ELR (cell line): Measurements from ENCODE around the gene GALC.
A peak's percentile ranks its signal among the peaks of the same experiment; 100 is the strongest.
"Not testable (repeated sequence)": the region's sequence is repeated elsewhere in the genome, so short reads cannot be mapped to it uniquely, and the experiment has no call there.

Experiments
- DNase-seq: peaks from one replicate; pipeline ENCODE4 v3.0.0-alpha.2; 2015; ENCODE audit warnings: low read depth

GALC gene

DNA sequence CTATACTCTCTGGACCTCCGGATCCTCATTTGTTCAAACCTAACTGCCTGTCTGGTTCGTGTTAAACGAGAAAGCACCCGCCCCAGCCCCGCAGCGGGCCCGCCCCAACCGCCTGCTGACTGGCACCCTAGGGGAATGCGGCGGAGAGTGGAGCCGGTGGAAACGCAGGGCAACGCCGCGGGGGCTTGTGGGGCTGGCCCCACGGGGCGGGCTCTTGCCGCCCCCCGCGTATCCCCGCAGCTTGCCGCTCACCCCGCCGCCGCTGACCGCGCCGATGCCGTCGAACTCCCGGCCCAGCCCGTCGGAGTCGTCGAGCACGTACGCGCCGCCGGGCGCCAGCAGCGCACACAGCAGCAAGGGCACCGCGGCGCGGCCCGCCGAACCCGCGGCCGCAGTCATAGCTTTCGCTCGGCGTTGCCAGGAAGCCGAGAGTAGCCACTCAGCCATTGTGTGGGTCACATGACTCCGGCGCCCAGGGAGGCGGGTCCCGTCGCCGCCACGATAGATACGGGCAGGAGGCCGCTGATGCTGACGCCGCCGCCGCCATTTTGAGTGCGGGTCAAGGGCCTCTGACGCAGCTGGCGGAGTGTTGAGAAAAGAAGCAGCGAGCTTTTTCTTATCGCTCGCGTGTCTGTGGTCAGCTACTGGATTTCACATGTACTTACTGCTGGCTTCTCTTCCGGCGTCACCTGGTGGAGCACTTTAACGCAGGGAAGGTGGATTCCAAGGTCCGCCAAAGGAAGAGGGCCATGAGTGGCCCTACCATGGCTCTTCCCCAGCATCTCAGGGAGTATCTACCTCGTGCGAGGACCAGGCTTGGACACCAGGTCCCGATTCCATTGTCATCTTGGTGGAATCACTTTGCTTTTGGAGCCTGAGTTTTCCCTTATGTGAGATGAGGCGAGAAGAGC, at the start of gene GALC:
TSS of gene GALC (minus strand) at position 465 of the 911 bp plus-strand sequence. CDS start at position 447, 18 bp downstream.
- peak; percentile 87 for DNase-seq

DNA sequence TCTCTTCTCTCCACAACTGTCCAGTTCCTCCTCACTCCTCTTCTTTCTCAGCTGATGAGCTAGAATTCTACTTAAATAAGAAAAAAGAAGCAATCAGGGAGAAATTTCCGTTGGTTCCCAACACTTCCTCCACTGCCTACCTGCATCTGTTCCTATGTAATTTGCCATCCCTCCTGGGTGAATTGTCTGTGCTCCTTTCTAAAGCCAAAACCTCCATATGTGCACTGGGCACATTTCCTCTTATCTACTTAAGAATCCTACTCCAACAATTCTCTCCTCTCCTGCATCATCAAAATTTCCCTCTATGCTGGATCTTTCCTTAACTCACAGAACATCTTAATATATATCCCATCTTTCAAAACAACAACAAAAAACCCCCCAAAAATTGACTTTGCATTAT, 47.2 kb upstream of the GALC start:
- DNase-seq = no peak

DNA sequence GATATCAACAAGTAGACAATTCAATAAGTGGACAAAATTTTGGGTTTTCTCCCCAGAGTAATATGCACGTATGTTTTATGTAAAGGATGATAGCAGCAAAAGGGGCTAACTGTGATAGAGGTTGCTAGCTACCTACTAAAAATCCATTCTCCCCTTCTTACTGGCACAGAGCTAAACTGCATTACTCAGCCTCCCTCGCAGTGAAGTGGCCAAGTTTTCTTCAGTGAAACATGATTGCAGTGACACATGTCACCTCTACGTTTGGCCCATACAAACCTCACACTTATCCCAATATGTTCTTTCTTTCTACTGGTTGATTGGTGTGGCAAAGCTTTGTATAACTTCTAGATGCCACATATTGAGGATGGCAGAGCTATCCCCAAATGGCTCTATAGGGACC, 46.2 kb upstream of the GALC start:
- DNase-seq = no peak

DNA sequence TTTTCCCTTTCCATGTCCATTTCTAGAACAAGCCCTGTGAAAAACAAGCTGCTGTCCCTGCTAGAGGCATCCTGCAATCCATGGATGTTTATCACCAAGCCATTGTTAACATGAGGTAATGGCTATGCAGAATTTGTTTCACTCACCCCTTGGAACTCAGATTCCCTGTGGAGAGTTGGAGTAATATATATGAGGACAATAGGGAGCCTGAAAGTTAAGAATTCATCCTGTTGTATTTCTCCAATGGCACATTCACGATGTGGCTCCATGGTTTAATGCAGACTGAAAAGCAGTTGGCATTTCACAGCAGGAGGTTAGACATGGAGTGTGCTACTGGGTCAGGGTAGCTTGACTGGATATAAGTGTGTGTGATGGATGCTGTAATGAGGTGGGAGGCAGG, 44.3 kb upstream of the GALC start:
- DNase-seq = no peak

DNA sequence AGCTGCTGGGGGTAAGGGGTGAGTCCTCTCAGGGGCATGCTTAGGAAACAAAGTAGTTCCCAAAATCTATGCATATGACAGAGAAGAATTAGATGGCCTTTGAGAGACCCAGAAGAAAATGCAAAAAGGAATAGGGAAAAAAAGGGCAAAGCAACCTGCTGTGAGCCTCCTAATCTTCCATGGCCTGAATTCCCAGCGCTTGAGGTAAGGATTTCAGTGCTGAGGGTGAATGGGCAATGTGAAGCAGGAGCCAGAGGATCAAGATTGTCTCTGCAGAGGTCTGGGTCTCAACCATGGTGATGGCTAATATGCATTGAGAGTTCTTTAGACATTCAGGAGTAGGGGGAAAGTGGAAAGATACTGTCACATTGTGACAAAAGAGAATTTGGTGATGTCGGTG, 43.4 kb upstream of the GALC start:
- DNase-seq = no peak

DNA sequence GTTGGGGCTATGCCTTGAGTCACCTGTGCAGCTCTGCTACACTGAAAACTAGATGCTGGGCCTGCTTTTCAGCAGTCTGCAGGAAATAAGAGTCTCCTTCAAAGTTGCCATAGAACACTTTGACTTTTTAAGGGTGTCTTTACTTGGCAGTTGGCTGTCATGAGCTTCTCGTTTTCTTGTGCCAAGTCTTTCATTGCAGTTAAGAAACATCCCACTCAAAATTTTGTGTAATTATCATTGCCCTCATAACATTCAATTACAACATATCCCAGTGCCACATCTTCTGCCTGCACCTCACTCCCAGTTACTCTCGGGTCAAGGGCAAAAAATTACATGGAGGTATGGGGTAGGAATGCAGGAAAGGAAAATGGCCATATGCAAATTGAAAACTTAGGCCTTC, 41.1 kb upstream of the GALC start:
- DNase-seq = no peak

DNA sequence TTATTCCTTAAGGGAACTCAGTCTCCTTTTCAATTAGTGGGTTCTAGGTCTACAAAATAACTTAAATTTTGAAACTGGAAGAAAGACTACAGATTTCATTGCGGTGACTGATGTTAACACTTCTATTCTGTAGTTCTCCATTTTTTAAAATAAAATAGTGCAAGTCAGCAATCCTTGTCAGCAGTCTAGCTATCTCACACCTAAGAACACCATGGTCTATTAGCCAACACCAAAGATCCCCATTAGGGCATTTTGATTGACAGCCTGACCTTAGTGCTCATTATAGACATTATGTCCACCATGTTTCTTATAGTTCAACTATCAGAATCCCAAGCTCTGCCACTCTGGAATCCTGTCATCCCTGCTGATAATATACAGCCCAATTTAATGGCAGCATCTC, 39.4 kb upstream of the GALC start:
- DNase-seq = no peak

DNA sequence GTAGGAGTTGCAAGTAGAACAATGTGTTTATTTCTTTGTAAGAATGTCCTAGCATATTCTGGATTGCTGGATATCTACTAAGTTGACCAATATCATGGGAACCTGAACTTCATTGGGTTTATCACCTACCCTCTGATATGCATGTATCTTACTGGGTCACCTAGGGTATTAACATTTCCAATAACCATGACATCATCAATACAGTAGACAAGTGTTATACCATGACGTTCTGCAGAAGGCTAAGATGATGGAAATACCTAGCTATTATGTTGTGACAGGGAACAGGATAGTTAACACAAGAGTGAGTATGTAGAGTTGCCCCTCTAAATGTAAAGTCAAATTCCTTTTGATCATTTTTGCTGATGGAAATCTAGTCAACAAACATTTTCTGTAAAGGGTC, 37.9 kb upstream of the GALC start:
- no peak for DNase-seq

DNA sequence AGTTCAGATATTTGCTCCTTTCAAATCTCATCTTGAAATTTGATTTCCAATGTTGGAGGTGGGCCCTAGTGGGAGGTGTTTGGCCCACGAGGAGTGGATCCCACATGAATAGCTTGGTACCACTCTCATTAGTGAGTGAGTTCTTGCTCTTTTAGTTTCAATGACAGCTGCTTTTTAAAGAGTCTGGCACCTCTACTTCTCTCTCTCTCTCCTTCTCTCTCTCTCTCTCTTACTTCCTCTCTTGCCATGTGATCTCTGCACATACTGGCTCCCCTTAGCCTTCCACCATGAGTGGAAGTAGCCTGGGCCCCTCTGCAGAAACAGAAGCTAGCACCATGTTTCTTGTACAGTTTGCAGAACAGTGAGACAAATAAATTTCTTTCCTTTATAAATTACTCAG, 37.1 kb upstream of the GALC start:
- no peak for DNase-seq

DNA sequence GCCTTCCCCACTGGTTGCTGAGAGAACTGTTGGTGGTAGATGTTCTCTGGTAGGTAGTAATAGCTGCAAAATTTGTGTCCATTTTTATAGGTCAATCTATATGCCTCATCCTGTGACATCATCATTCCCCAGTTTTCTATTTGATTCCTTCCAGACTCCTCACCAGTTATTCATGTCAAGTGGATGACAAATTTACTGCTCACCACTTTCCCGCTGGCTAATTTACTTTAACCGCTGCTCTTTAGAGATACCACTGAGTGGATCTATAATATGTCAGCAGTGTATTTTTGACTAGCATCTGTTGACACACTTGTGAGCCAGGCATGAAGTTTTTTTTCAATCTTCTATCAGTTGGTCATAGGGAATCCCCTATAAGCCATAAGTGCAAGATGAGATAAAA, 36.5 kb upstream of the GALC start:
- no peak for DNase-seq

DNA sequence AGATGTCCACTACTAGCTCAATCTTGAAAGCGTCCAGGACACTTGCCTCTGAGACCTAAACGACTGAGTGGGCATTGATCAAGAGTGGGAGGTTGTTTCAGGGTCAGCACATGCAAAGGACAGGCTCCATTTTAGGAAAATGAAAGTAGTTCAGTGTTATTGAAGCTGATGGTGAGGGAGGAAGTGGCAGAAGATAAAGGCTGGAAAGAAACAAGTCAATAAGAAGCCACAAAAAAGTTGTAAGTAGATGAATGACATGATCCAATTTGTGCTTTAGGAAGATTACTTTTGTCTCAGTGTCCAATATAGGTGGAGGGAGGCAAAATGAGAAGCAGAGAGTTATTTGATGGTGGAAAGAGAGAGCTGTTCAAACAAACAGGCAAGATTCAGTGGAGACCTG, 33.9 kb upstream of the GALC start:
- DNase-seq = no peak

DNA sequence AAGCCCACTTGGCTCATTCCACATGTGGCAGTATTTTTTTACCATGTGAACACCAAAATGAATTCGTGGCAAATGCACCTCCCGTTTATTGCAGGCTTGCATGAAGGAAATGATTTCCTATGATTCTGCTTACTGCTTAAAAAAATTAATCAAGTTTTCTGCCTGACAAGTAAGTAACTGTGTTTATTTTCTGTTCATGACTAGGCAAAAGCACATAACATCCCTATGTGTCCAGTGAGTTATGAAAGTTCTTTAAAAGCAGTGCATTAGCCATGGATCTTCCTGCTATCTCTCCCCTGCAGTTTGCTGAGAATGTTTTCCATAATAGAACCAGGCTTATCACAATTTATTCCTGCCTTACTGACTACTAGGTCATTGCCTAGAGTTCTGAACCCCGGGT, 32.3 kb upstream of the GALC start:
- DNase-seq = no peak

DNA sequence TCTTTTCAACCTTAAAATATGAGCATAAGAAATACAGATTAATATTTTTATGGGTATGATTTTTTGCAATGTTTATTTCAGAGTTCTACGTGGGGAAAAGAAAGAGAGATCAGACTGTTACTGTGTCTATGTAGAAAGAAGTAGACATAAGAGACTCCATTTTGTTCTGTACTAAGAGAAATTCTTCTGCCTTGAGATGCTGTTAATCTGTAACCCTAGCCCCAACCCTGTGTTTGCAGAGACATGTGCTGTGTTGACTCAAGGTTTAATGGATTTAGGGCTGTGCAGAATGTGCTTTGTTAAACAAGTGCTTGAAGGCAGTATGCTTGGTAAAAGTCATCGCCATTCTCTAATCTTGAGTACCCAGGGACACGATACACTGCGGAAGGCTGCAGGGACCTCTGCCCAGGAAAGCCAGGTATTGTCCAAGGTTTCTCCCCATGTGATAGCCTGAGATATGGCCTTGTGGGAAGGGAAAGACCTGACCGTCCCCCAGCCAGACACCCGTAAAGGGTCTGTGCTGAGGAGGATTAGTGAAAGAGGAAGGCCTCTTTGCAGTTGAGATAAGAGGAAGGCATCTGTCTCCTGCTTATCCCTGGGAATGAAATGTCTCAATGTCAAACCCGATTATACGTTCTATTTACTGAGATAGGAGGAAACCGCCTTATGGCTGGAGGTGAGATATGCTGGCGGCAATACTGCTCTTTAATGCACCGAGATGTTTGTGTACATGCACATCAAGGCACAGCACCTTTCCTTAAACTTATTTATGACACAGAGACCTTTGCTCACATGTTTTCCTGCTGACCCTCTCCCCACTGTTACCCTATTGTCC, 31.5 kb upstream of the GALC start:
- not testable (repeated sequence) for DNase-seq

DNA sequence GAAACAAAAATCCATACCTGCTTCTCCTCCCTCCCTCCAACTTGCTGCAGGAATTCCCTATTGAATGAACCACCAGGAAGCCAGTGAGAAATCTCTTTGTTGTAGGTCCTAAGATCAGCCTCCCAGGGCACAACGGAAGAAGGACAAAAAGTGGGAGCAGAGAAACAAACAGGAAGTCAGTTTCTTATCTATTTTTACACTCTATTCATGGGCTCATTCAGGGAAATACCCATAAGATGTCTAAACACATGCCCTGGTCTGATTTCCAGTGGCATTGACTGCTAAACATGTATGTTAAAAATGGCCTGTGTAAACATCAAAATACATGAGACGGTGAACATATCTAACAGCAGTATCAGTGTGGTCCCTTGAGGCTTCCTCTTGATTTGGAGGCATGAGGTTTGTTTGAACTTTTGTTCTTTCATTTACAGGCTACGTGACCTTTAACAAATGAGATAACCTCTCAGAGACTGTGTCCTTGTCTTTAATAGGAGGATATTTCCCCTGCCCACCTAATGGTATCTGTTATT, 30.7 kb upstream of the GALC start:
- no peak for DNase-seq

DNA sequence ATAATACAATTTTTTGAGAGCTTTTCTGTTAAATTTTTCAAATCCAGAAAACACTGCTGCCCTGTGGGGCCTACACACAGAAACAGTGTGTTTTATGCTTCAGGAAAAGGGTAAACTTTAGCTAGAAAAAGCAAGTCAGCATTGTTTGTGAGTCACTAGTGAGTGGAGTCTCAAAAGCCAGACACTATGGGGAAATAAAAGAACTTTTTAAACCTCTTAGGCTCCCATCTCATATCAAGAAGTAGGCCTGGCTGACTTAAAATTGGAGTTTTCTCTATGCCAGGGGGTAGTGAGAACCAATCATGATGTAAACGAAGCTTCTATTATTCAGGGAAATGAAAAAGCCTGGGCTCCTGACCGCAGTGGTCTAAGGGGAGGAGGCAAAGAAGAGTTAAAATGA, 24.6 kb upstream of the GALC start:
- DNase-seq = no peak

DNA sequence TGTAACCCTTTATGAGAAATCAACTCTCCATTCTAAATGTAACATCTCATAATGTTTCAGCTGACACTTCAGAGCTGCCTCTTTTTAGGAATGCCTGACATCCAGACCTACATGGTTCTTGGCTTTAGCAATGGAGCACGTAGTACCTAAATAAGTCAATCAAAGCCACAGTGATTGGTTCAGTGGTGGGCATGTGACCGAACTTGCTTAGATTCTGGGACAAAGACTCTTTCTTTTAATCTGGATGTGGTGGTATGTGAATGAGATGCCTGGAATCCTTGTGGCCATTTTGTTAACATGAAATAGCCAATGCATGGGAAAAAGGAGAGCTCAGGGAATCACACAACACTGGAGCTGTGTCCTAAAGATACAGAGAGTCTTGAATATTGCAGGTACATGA, 23.8 kb upstream of the GALC start:
- DNase-seq = no peak

DNA sequence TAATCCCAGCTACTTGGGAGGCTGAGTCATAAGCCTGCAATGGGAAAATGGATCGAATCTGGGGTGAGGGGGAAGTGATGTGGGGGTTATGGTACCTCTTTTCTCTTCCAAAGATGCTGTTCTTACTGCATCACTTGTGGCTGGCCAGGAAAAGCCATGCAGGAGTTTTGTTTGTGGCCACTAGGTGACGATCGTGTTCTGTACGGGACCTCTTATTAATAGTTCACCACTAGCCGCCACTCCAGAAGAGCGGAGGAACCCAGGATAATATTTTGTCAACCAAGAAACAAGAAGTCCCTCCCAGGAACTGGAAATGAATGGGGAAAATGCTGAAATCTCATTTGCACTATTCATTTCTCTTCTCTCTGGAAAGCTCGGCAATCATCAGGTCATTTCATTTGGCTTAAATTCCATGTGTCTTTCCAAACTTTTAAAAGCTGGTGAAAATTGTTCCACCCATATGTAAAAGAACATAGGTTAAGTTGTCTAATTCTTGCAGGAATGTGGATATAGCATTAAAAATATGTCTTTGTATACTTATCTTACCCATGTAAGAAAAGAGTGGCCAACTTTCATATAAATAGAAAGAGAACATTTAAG, 20.9 kb upstream of the GALC start:
- DNase-seq = peak; percentile 64

DNA sequence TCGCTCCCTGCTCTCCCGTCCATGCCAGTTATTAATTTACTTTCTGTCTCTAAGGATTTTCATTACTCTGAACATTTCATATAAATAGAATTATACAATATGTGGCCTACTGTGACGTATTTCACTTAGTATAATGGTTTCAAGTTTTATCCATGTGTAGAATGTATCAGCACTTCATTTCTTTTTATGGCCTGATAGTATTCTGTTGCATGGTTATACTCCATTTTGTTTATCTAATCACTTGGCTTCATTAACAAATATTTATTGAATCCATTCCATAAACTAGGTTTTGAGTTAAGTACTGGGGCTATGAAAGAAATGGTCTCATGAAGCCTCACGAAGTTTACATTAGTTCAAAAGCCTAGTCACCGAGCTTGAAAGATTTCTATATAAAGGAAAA, 19.5 kb upstream of the GALC start:
- no peak for DNase-seq

DNA sequence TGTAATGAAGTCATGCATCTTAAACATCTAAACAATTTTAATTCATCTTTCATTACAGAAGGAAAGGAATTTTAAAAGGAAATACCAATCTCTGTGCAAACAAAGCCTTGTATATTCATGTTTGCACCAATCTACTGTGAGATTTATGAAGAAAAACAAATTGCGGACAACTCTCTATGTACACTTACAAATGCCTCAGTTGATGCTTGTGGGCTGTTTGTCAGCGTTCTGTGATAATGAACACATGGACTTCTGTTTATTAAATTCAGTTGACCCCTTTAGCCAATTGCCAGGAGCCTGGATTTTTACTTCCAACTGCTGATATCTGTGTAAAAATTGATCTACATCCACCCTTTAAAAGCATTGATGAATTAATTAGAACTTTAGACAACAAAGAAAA, 17.3 kb upstream of the GALC start:
- no peak for DNase-seq

DNA sequence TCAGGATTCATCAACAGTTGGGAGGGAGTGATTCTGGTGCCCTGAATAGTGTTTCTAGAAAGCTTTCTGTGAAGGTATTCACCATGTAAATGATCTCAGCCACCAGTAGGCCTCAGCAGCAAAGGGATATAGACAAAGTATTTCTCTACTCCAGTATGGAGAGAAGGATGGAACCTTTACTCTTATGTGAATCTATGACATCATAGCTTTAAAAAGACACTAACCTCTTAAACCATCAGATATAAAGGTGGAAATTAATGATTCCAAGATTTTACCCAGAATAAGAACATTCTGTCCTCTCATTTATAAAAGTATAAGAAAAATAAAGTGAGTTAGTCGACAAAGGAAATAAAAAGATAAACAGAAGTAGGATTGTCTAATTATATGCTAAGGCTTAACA, 16.5 kb upstream of the GALC start:
- DNase-seq = no peak

DNA sequence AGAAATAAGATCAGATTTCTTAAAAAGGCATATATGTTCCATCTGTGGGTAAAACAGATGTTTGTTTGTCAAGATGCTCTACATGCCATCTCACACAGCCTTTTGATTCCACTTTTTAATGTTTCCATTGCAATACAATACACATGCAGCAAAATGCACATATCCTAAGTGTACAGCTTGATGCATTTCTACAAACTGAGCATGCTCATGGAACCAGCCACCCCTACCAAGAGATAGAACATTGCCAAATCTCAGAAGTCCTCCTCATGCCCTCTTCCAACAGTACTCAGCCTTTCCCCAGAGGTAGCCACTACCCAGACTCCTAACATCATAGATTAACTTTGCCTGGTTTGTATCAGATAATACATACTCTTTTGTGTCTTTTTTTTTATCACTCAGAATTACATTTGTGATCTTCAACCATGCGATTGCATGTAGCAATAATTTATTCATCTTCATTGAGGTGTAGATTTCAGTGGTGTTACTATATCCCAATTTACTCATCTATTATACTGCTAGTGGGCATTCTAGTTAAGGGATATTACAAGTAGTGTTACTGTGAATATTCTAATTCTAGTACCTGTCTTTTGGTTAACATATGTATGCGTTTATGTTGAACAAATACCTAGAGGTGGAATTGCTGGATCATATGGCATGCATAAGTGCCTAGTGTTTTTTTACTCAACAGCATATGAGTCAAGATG, 15.2 kb upstream of the GALC start:
- DNase-seq = no peak

DNA sequence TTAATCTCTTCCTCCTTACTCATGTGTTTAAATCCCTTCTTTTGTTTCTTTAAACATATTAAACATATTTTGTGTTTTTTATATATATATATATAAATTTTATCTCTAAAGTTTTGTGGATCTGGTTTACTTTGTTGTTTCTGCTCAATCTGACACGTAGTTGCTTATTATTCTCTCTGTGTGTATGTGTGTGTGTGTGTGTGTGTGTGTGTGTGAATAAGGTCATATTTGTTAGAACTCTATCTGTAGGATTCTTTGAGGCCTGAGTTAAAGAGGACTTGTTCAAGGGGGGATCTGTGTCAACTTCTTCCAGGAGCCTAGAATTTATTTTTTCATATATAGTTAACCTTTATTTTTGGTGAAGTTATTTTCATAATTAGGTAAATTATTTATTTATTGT, 14.6 kb upstream of the GALC start:
- no peak for DNase-seq
